ENCODE results near the gene CCDC39. TPM values are rescaled to one million over a fixed set of nuclear protein-coding genes. Genes with fewer than 3 reads are reported as not detected.

Gene CCDC39
- total RNA-seq (2021; fragmentation: NEBNext Ultra II Directional; extraction: Animal tissue kit (Norgen Biotek cat#: 25700)) (0.34 and 0.80 TPM in 2 replicates), polyA plus RNA-seq (2011; rRNA removed) (0.12 and 0.24 TPM in 2 replicates), polyA minus RNA-seq (2011; rRNA and poly(A)+ RNA removed) (0.25 and 0.85 TPM in 2 replicates)
- polyA plus RNA-seq (2011; cell fraction: cytosol; rRNA removed): 0.37 TPM
- polyA plus RNA-seq (2011; cell fraction: nucleus; rRNA removed): 0.16 TPM
- 0.23 to 0.95 TPM (median 0.59 TPM) in 4 replicates for polyA plus RNA-seq (2012, experiment 1 of 2)
- not detected for polyA plus RNA-seq (2012, experiment 2 of 2)
- 1.2 TPM for polyA plus RNA-seq (2013, experiment 1 of 2)
- polyA plus RNA-seq (2013, experiment 2 of 2): 0.90 TPM
- 0.51 TPM for polyA minus RNA-seq (2011; cell fraction: cytosol; rRNA and poly(A)+ RNA removed)
- polyA minus RNA-seq (2011; cell fraction: nucleus; rRNA and poly(A)+ RNA removed): 0.20 TPM
- long read RNA-seq, experiment 1: 0 reads
- long read RNA-seq, experiment 2, partial matches to known transcripts: 3 of 3 reads
- long read RNA-seq, experiment 2, other reads (novel, unspliced or antisense): 0 of 3 reads

GRCh38 chr3:180679178-180680096 is at the start of gene CCDC39:
Gene CCDC39 (minus strand): TSS chr3:180679489. CDS start chr3:180679380, 109 bp downstream.
- H3K4me3 ChIP-seq (ENCODE audit: extremely low read depth in 1 of 4, insufficient read depth in 2 of 4, low read depth in 3 of 4, low read length in 4 of 4): peak within 1 kb of the TSS; percentile 68 to 95 (median 87)
- no peaks in the 10 kb centered on the region for H3K27me3 ChIP-seq (replicated peaks in 1 of 4; ENCODE audit: control insufficient read depth in 3 of 4, extremely low read depth in 1 of 4, insufficient read depth in 3 of 4, low read length in 3 of 4)
- no peak within 1 kb of the TSS for H3K56ac ChIP-seq (replicated peaks; ENCODE audit: insufficient read length, low read depth, low read length)
- H4K20me1 ChIP-seq (replicated peaks in 1 of 2; ENCODE audit: control insufficient read depth in 1 of 2, insufficient read depth in 2 of 2, low read length in 2 of 2): no peaks in the 10 kb centered on the region
- H2BK12ac ChIP-seq (ENCODE audit: low read depth, low read length): no peak within 1 kb of the TSS
- no peak within 1 kb of the TSS for H3K4ac ChIP-seq (replicated peaks; ENCODE audit: insufficient read length, low read depth, low read length)
- no peaks in the 10 kb centered on the region for H3K79me2 ChIP-seq (ENCODE audit: control insufficient read depth in 1 of 2, insufficient read depth in 2 of 2, low read length in 2 of 2)
- H3K9ac ChIP-seq (replicated peaks in 1 of 4; ENCODE audit: extremely low read depth in 1 of 4, low read depth in 3 of 4, low read length in 3 of 4): peak within 1 kb of the TSS in 3 of 4 experiments; percentile 34 to 51 (median 47); a peak in 5 of 7 replicates
- peak; percentile 50 for FAIRE-seq
- POLR2A ChIA-PET (ENCODE audit: partially characterized antibody): interaction anchor here (1.8 to 1.9 kb wide), 2 partner anchors 29 to 77 kb away, joined by 4 to 6 read pairs; partner anchors contain the start of gene TTC14
- H4K91ac ChIP-seq (replicated peaks; ENCODE audit: insufficient read length, low read length): no peak within 1 kb of the TSS
- no peaks in the 10 kb centered on the region for H3K9me3 ChIP-seq (ENCODE audit: insufficient read depth in 2 of 2, low read depth in 1 of 2, low read length in 1 of 2)
- H3K18ac ChIP-seq (ENCODE audit: extremely low read depth, low read length): no peak within 1 kb of the TSS; the same call in 1 of the 2 replicates
- no peak within 1 kb of the TSS for H2BK5ac ChIP-seq (ENCODE audit: low read depth, low read length)
- H2BK20ac ChIP-seq (ENCODE audit: low read length): no peak within 1 kb of the TSS
- H4K8ac ChIP-seq (ENCODE audit: extremely low read depth, insufficient read depth, low read length): no peak within 1 kb of the TSS
- H3K23me2 ChIP-seq (ENCODE audit: low read depth, low read length): peaks cover 7% of the 10 kb centered on the region
- no peaks in the 10 kb centered on the region for H3K36me3 ChIP-seq (ENCODE audit: control insufficient read depth in 2 of 4, insufficient read depth in 4 of 4, low read length in 3 of 4)
- no peak within 1 kb of the TSS for H3K27ac ChIP-seq (ENCODE audit: low read depth, low read length)
- H3K4me1 ChIP-seq (replicated peaks in 1 of 4; ENCODE audit: control insufficient read depth in 3 of 4, insufficient read depth in 4 of 4, low read length in 3 of 4): no peaks in the 10 kb centered on the region; a peak in 1 of 7 replicates
- H3K14ac ChIP-seq (ENCODE audit: insufficient read length): no peak within 1 kb of the TSS
- no peaks in the 10 kb centered on the region for H3K79me1 ChIP-seq (ENCODE audit: low read depth, low read length)
- peak within 1 kb of the TSS; percentile 93 for H2AFZ ChIP-seq (ENCODE audit: low read length)
- peak within 1 kb of the TSS; percentile 53 to 81 for H3K4me2 ChIP-seq (ENCODE audit: insufficient read depth in 1 of 2, low read depth in 2 of 2, low read length in 2 of 2)
- CTCF ChIA-PET (ENCODE audit: partially characterized antibody): interaction anchor here (0.5 to 2.3 kb wide), 16 partner anchors 8 to 1870 kb away, joined by 3 to 13 read pairs (median 4); no protein-coding TSS in a partner anchor
- no peak within 1 kb of the TSS for H2BK15ac ChIP-seq (ENCODE audit: low read length)
- DNase-seq (ENCODE audit: low read depth in 1 of 2, low spot score in 2 of 2): peak; percentile 81 to 96
- WGBS, 2 experiments (ENCODE audit: extremely low coverage in 1 of 2, insufficient coverage in 1 of 2, insufficient read length in 1 of 2, insufficient replicate concordance in 2 of 2, low coverage in 1 of 2, low lambda C conversion rate in 2 of 2, missing lambda C conversion rate in 1 of 2): 1% methylated on average over 56 of the region's 56 CpGs; no CpG with 5 or more reads in 1 of the 2 experiments
- peak within 1 kb of the TSS; percentile 31 for H4K5ac ChIP-seq (ENCODE audit: insufficient read length, low read depth, low read length)
- no peak within 1 kb of the TSS for H3K23ac ChIP-seq (ENCODE audit: insufficient read length)
- H2AK5ac ChIP-seq (ENCODE audit: low read depth, low read length): no peak within 1 kb of the TSS
- H2BK120ac ChIP-seq (replicated peaks; ENCODE audit: low read depth, low read length): no peak within 1 kb of the TSS
- no peak for TF ChIP-seq BCL11A (IDR thresholded peaks at IDR 0.05; ENCODE audit: low read depth in 2 of 2, low read length in 2 of 2)
- TF ChIP-seq SP2 (IDR thresholded peaks at IDR 0.05; ENCODE audit: low read length): no peak
- TF ChIP-seq POLR2AphosphoS5 (IDR thresholded peaks at IDR 0.05; ENCODE audit: low read depth, low read length): peak; percentile 21; the same call in 1 of the 2 replicates
- no peak for TF ChIP-seq ATF3 (IDR thresholded peaks at IDR 0.05; ENCODE audit: insufficient read depth, low read depth, low read length)
- TF ChIP-seq SAP30 (IDR thresholded peaks at IDR 0.05; ENCODE audit: insufficient read depth, insufficient replicate concordance, low read length): peak; percentile 98
- peak; percentile 6 for TF ChIP-seq EZH2 (IDR thresholded peaks at IDR 0.05; ENCODE audit: low read depth, low read length, severe bottlenecking)
